HCT116 (cell line): ENCODE results near the gene XRCC3. TPM values are rescaled to one million over a fixed set of nuclear protein-coding genes. Genes with fewer than 3 reads are reported as not detected.

Source experiments
- ATAC-seq: fragments of 200-7000 bp; cut with Tn5 transposase; 2 replicates; pipeline ENCODE4 v1.9.1; 2020; ENCODE audit warnings: mild to moderate bottlenecking, moderate library complexity
- BruUV-seq: library from RNA; stranded (reverse); fragments of 400-500 nt; replicated peaks from 2 replicates; lab custom pipeline; 2021; lab: Mats Ljungman, UMichigan
- CTCF ChIA-PET: fragments of 300-600 bp; sonication (Branson Sonifier 250); formaldehyde crosslinking; loops from one replicate; lab custom pipeline; 2021; ENCODE audit warnings: antibody characterized with exemption; lab: Charles Lee
- POLR2A ChIA-PET: fragments of 300-600, 350-600 bp; sonication (Branson Sonifier 250); formaldehyde crosslinking; loops from one replicate; lab custom pipeline; 2021; ENCODE audit warnings: antibody characterized with exemption; lab: Charles Lee
- RAD21 ChIA-PET, 2 experiments: fragments of 300-600 bp; sonication (Branson Sonifier 250); formaldehyde crosslinking; loops; one replicate each; lab custom pipeline; 2023; ENCODE audit warnings: low total read pairs in 2 of 2; ENCODE audit not compliant: uncharacterized antibody in 2 of 2, unreplicated experiment in 2 of 2, low non-redundant PET in 1 of 2; lab: Charles Lee
- DNase-seq: peaks from one replicate; pipeline ENCODE4 v3.0.0-alpha.2; 2010; ENCODE audit warnings: low read depth, low spot score
- H2AFZ ChIP-seq: fragments of 200-600 bp; shearing (Covaris generic), sonication (generic); 2 replicates; pipeline ENCODE4 v1.6.1; 2017; ENCODE audit warnings: low read depth, mixed run types, mixed read lengths, antibody characterized with exemption, low read length; ENCODE audit not compliant: poor library complexity, severe bottlenecking
- H3K27ac ChIP-seq: 2 replicates; pipeline ENCODE4 v1.5.1; 2012; ENCODE audit warnings: low read depth, low read length
- H3K27me3 ChIP-seq: fragments of 200-600 bp; sonication (generic); 2 replicates; pipeline ENCODE4 v1.6.1; 2016; ENCODE audit warnings: mixed run types, low read length, mixed read lengths; ENCODE audit not compliant: insufficient read depth
- H3K36me3 ChIP-seq, 2 experiments: fragments of 200-500 bp in 1 of 2; fragments of 200-600 bp in 1 of 2; sonication (Bioruptor generic) in 1 of 2; sonication (generic) in 1 of 2; 2 replicates each; pipeline versions ENCODE4 v1.5.1 to v1.6.1; 2014 to 2016; ENCODE audit warnings: low read length in 2 of 2, inconsistent platforms in 1 of 2, mixed read lengths in 1 of 2, mixed run types in 1 of 2; ENCODE audit not compliant: insufficient read depth in 2 of 2, control insufficient read depth in 1 of 2
- H3K4me1 ChIP-seq, 2 experiments: fragments of 200-600 bp in 1 of 2; sonication (generic) in 1 of 2; 2 replicates each; pipeline versions ENCODE4 v1.5.1 to v1.6.1; 2012 to 2017; ENCODE audit warnings: low read length in 2 of 2, inconsistent platforms in 1 of 2, mild to moderate bottlenecking in 1 of 2, mixed read lengths in 1 of 2, mixed run types in 1 of 2, moderate library complexity in 1 of 2; ENCODE audit not compliant: insufficient read depth in 2 of 2, control insufficient read depth in 1 of 2
- H3K4me2 ChIP-seq: fragments of 200-600 bp; sonication (generic); 2 replicates; pipeline ENCODE4 v1.6.1; 2017; ENCODE audit warnings: mixed run types, low read length, mixed read lengths
- H3K4me3 ChIP-seq, 2 experiments: fragments of 200-600 bp in 1 of 2; sonication (generic) in 1 of 2; replicated peaks in 1 of 2; 2 replicates each; pipeline ENCODE4 v1.5.1; 2011 to 2016; ENCODE audit warnings: low read length in 2 of 2, control low read depth in 1 of 2, low read depth in 1 of 2, mild to moderate bottlenecking in 1 of 2, mixed read lengths in 1 of 2, mixed run types in 1 of 2
- H3K79me2 ChIP-seq: fragments of 200-600 bp; sonication (generic); 2 replicates; pipeline ENCODE4 v1.6.1; 2017; ENCODE audit warnings: mild to moderate bottlenecking, mixed run types, low read length, moderate library complexity, mixed read lengths; ENCODE audit not compliant: insufficient read depth
- H3K9ac ChIP-seq: fragments of 200-600 bp; sonication (generic); 2 replicates; pipeline ENCODE4 v1.6.1; 2016; ENCODE audit warnings: low read length, mixed read lengths
- H3K9me2 ChIP-seq: fragments of 200-600 bp; sonication (generic), shearing (Covaris generic); 2 replicates; pipeline ENCODE4 v1.6.1; 2017; ENCODE audit warnings: mixed run types, mild to moderate bottlenecking, moderate library complexity; ENCODE audit not compliant: insufficient read depth
- H3K9me3 ChIP-seq, 2 experiments: fragments of 200-500 bp in 1 of 2; fragments of 200-600 bp in 1 of 2; sonication (Bioruptor generic) in 1 of 2; sonication (generic) in 1 of 2; 2 replicates each; pipeline ENCODE4 v1.6.1; 2014 to 2017; ENCODE audit warnings: low read length in 2 of 2, mixed read lengths in 2 of 2, inconsistent platforms in 1 of 2, low read depth in 1 of 2, mild to moderate bottlenecking in 1 of 2, mixed run types in 1 of 2, moderate library complexity in 1 of 2; ENCODE audit not compliant: control insufficient read depth in 1 of 2, insufficient read depth in 1 of 2
- H4K20me1 ChIP-seq: fragments of 200-600 bp; sonication (generic), shearing (Covaris generic); 2 replicates; pipeline ENCODE4 v1.6.1; 2017; ENCODE audit warnings: mixed run types, mild to moderate bottlenecking, moderate library complexity; ENCODE audit not compliant: insufficient read depth
- ATF3 ChIP-seq: IDR thresholded peaks from 2 replicates; pipeline ENCODE4 v1.6.1; 2012
- CTCF ChIP-seq, 3 experiments: fragments of 200-600 bp in 1 of 3; sonication (generic) in 1 of 3; IDR thresholded peaks in 2 of 3; conservative IDR thresholded peaks in 1 of 3; 2 replicates each; pipeline ENCODE4 v1.5.1; 2012 to 2017; ENCODE audit warnings: low read depth in 2 of 3, low read length in 2 of 3, antibody characterized with exemption in 1 of 3, borderline replicate concordance in 1 of 3, control low read depth in 1 of 3, mild to moderate bottlenecking in 1 of 3, mixed read lengths in 1 of 3, mixed run types in 1 of 3, moderate library complexity in 1 of 3; ENCODE audit not compliant: insufficient read depth in 1 of 3
- ELF1 ChIP-seq: IDR thresholded peaks from 2 replicates; pipeline ENCODE4 v1.6.1; 2012; ENCODE audit warnings: low read depth, borderline replicate concordance
- EZH2 ChIP-seq: fragments of 200-600 bp; sonication (generic); IDR thresholded peaks from 2 replicates; pipeline ENCODE4 v1.6.1; 2017; ENCODE audit warnings: antibody characterized with exemption, mixed run types
- FOSL1 ChIP-seq: IDR thresholded peaks from 2 replicates; pipeline ENCODE4 v1.6.1; 2012; ENCODE audit warnings: low read depth
- JUND ChIP-seq: IDR thresholded peaks from 2 replicates; pipeline ENCODE4 v1.6.1; 2012
- POLR2AphosphoS5 ChIP-seq: IDR thresholded peaks from 2 replicates; pipeline ENCODE4 v1.6.1; 2011; ENCODE audit warnings: mild to moderate bottlenecking, low read depth, low read length, moderate library complexity
- RAD21 ChIP-seq: IDR thresholded peaks from 2 replicates; pipeline ENCODE4 v1.6.1; 2012; ENCODE audit warnings: low read depth, mild to moderate bottlenecking
- REST ChIP-seq: IDR thresholded peaks from 2 replicates; pipeline ENCODE4 v1.6.1; 2012; ENCODE audit warnings: low read depth
- SIN3A ChIP-seq: IDR thresholded peaks from 2 replicates; pipeline ENCODE4 v1.6.1; 2012; ENCODE audit warnings: low read depth
- TCF7L2 ChIP-seq: IDR thresholded peaks from 2 replicates; pipeline ENCODE4 v1.7.0; 2011; ENCODE audit warnings: borderline replicate concordance, inconsistent platforms; ENCODE audit not compliant: insufficient read depth, insufficient read length; ENCODE audit errors: extremely low read depth
- ZNF274 ChIP-seq: fragments of 200-500 bp; sonication (Bioruptor generic); IDR thresholded peaks from 2 replicates; pipeline ENCODE4 v1.6.1; 2014; ENCODE audit warnings: mild to moderate bottlenecking, low read depth, low read length, inconsistent platforms
- intact Hi-C: fragments of 100-400 bp; cut with micrococcal nuclease; formaldehyde crosslinking; loops from 2 replicates; pipeline ENCODE4 v1.10.0; 2022
- total RNA-seq: library from RNA; stranded (reverse); gene quantifications from one replicate; pipeline ENCODE4 v1.2.1, GENCODE V29; 2021; ENCODE audit not compliant: unreplicated experiment
- TF ChIP-seq, protein P1 (sequence below): IDR thresholded peaks from 2 replicates; pipeline ENCODE4 v1.6.1; 2011; ENCODE audit warnings: mild to moderate bottlenecking, low read length, moderate library complexity; ENCODE audit not compliant: insufficient replicate concordance; ENCODE audit errors: extremely low read depth
- TF ChIP-seq, protein P2 (sequence below): IDR thresholded peaks from 2 replicates; pipeline ENCODE4 v1.6.1; 2012

Gene XRCC3
- total RNA-seq, 1 experiment from 2014 or later: 48.7 TPM

GRCh38 chr14:103653805-103654204 is 61.4 kb downstream of the XRCC3 start:
- H3K27me3 ChIP-seq: no peaks in the 10 kb centered on the region
- no peak for DNase-seq
- ChIA-PET CTCF (no interaction called here), POLR2A (no interaction called here), RAD21 (no interaction called here)
- H3K9ac ChIP-seq: no peak overlapping the region
- TF ChIP-seq CTCF (IDR thresholded peaks at IDR 0.05 in 2 of 3, conservative IDR thresholded peaks at IDR 0.05 in 1 of 3; ENCODE audit: borderline replicate concordance in 1 of 3, insufficient read depth in 1 of 3, low read depth in 2 of 3, low read length in 2 of 3): no peak
- TF ChIP-seq REST: no peak
- no peak for TF ChIP-seq FOSL1
- TF ChIP-seq, protein P1, sequence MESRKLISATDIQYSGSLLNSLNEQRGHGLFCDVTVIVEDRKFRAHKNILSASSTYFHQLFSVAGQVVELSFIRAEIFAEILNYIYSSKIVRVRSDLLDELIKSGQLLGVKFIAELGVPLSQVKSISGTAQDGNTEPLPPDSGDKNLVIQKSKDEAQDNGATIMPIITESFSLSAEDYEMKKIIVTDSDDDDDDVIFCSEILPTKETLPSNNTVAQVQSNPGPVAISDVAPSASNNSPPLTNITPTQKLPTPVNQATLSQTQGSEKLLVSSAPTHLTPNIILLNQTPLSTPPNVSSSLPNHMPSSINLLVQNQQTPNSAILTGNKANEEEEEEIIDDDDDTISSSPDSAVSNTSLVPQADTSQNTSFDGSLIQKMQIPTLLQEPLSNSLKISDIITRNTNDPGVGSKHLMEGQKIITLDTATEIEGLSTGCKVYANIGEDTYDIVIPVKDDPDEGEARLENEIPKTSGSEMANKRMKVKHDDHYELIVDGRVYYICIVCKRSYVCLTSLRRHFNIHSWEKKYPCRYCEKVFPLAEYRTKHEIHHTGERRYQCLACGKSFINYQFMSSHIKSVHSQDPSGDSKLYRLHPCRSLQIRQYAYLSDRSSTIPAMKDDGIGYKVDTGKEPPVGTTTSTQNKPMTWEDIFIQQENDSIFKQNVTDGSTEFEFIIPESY: no peak
- TF ChIP-seq ZNF274: no peak
- no peak for TF ChIP-seq EZH2
- TF ChIP-seq POLR2AphosphoS5: no peak
- TF ChIP-seq TCF7L2: no peak
- TF ChIP-seq ELF1: no peak
- no peak for TF ChIP-seq RAD21
- TF ChIP-seq JUND: no peak
- no peak for TF ChIP-seq SIN3A
- TF ChIP-seq, protein P2, sequence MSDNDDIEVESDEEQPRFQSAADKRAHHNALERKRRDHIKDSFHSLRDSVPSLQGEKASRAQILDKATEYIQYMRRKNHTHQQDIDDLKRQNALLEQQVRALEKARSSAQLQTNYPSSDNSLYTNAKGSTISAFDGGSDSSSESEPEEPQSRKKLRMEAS: no peak
- TF ChIP-seq ATF3: no peak
- no TSS peak for BruUV-seq
- H3K9me3 ChIP-seq: no peaks in the 10 kb centered on the region
- no peak overlapping the region for H2AFZ ChIP-seq
- H3K9me2 ChIP-seq: no peaks in the 10 kb centered on the region
- no peak overlapping the region for H3K27ac ChIP-seq
- ATAC-seq: no peak
- no peak overlapping the region for H3K4me2 ChIP-seq
- no peaks in the 10 kb centered on the region for H3K4me1 ChIP-seq
- peaks cover 23 to 26% of the 10 kb centered on the region in 2 experiments for H3K36me3 ChIP-seq
- intact Hi-C loops: no loop called here
- no peak overlapping the region for H3K4me3 ChIP-seq
- no peaks in the 10 kb centered on the region; the same call in 1 of the 2 replicates for H4K20me1 ChIP-seq
- H3K79me2 ChIP-seq: peaks cover 82% of the 10 kb centered on the region
